Anterior cingulate cortex (tissue), 58 donors: ENCODE measurements around the gene CA5A.

Experiments
- DNase-seq, 58 donors: peaks; one replicate each; lab custom pipeline; 2025; lab: John Stamatoyannopoulos, UW

The CA5A gene

DNA sequence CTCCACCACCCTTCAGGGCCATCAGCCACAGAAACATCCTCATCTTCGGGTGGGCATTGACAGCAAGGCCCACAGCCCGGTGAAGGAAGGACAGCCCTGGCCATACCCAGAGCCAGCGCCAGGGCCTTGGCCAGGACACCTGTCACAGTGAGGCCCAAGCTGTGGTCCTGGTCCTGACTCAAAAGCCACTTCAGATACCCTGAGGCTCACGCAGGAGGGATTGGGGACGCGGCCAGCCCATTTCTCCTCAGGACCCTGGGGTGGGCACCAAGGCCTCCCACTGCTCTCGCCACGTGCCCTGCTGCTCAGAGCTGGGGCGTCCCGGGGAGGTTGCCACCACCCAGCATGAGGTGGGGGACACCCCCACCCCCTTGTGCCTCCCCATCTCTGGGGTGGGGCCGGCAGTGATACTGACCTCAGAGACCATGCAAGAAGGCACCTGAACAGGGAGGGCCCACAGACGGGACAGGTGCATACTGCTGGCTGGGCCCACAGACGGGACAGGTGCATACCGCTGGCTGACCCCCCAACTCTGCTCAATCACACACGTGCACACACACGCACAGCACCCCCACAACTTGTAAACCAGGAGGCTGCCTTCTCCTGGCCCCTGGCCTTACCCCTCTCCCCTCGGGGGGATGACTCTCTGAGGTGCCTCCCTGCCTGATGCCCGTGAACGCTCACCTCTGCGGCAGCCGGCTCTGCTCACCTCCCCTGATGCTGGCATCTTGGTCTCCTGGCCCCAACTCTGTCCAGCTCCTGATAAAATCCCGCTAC lies 81.2 kb downstream of the CA5A start:
- no peak for DNase-seq

DNA sequence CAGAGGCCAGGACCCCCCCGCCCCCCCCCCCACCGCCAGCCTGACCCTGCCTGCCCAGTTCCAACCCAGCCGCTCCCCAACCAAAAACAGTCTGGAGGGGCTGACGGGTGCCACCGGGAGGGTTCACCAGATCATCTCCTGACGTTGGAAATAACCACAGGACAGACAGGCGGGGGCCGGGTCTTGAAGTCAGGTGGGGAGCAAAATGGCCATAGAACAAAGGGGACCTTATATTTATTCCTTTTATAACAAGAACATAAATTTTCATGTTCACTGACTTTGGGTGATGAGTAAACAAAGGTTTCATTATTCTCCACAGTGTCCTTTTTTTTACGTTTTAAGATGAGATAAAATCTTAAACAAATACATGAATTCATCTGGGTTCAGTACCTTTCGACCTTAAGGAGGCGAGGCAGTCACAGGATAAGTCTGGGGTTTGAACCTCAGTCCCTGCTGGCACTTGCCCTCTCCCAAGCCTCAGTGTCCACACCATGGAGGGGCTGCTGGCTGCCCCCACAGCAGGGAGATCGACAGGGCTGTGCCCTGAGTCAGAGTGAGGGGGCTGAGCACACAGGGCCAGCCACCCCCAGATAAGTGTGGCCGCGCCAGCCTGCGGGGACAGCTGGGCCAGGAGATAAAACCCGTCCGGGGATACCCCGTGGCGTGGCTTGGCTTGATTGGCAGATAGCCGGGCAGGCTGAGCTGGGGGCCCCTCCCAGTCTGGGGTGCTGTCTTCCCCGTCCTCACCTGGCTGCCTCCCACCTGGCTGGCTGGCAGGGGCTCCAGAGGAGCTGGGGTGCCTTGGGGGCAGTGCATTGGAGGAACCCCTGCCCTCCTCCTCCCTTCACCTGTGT lies 82.0 kb downstream of the CA5A start:
- DNase-seq, result no peak

GRCh38 chr16:87853411-87854052 lies 82.8 kb downstream of the CA5A start:
- DNase-seq, result peak in 56 of 58 donors; percentile 22 to 92 (median 80)

DNA sequence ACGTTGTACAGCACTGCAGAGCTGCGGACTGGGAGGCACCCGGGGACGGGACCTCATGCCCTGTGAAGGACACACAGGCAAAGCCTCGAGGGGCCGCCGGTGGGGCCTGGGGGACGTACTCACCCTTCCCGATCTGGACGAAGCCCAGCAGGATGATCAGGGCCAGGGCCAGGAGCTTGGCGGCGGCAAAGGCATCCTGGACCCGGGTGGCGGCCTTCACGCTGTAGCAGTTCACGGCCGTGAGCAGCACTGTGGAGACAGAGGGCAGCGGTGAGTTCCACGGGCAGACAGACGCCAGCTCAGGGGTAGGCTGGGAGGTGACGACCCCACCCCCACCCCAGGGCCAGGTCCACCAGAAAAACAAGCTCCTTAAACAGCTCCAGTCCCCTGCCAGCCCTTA lies 84.7 kb downstream of the CA5A start:
- no peak for DNase-seq

DNA sequence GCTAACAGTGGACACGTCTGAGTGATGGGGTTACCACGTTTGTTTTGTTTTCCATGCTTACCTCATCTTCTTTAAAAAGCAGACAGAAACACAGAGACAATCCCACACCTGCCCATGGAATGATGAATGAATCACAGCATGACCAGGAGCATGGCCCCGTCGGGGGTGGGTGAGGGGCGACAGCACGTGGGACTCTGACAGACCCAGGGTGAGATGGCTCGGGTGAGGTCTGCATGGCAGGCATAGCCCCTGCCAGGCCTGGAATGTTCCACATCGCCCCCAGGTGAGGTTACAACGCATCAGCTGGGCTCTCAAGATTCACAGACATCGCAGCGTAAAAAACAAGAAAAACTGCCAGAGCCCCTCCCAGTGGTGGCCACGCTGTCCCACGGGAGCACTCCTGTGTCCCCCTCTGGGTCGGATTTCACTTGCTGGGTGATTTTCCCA lies 85.2 kb downstream of the CA5A start:
- no peak for DNase-seq

DNA sequence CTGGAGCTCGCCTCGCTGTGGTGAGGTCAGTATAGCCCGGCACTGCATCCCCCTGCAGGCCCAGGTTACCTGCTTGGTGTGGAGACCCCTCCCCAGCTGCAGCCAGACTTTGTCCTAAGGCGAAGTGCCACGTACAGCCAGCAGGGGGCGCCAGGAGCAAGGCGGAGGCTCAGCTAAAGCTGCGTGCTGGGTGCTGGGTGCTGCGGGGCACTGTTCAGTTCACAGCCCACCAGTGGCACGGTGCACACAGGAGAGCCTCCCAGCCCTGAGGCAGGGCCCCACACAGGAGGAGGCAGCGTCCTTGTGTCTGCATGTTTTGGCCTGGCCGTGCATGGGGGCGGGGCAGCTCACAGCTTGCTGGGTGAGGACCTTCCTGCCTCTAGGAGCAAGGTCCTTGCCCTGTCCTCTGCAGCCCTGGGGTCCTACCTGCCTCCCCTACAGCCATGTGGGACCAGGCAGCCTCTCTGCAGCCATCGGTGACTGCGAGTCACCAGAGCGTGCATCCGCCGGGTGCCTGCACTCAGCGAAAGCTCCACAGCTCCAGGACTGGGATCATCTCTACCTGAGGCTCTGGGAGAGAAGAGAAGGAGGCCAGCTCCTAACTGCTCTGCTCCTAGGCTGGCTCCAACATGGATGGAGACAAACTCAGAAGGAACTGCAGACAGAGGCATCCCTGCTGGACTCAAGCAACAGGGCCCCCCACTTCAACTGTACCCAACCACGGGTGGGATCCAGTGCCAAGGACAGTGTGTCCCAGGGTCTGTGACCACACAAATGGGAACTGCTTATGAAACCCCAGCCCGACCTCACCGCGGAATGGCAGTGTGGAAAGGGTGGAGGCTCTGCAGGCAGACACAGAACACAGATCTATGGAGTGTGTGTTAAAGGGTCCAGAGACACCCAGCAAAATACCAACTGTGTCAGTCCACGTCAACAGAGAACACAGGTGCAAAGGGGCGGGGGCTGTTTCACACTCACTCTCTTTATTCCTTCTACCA lies 86.0 kb downstream of the CA5A start:
- peak in 37 of 58 donors; percentile 11 to 69 (median 40) for DNase-seq

- DNase-seq, result no peak
Measured at GRCh38 chr16:87849419-87850008, 86.8 kb downstream of the CA5A start.

DNA sequence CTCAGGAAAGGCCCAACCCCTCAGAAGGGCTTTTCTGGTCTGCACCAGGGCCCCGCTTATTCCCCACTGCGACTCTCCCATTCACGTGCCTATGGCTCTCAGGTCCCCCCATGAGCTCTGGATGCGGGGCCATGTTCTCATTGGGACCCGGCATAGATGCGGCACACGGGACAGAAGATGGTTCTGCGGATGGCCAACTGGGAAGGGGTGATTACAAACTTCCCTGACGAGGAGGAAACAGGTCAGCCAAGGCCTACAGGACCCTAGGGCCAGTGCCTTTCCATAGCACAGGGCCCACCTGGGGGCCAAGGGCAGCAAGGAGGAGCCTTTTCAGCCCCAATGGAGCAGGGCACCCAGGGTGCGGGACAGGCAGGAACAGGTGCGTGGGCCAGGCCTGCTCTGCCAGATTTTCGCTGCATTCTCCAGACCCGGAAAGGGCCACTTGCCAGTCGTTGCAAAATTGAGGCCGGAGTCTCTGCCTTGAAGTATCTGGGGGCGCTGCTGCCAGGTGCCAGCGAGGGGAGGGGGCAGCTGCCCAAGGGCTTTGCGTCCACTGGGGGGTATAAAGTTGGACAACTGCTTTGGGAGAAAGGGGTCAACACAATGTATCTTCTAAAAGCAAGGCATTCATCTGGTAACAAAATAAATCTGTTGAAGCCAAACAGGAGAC lies 87.5 kb downstream of the CA5A start:
- no peak for DNase-seq

GRCh38 chr16:87847785-87848675 lies 88.3 kb downstream of the CA5A start:
- peak in 46 of 58 donors; percentile 17 to 83 (median 54) for DNase-seq

GRCh38 chr16:87847467-87847784 lies 88.9 kb downstream of the CA5A start:
- no peak for DNase-seq

DNA sequence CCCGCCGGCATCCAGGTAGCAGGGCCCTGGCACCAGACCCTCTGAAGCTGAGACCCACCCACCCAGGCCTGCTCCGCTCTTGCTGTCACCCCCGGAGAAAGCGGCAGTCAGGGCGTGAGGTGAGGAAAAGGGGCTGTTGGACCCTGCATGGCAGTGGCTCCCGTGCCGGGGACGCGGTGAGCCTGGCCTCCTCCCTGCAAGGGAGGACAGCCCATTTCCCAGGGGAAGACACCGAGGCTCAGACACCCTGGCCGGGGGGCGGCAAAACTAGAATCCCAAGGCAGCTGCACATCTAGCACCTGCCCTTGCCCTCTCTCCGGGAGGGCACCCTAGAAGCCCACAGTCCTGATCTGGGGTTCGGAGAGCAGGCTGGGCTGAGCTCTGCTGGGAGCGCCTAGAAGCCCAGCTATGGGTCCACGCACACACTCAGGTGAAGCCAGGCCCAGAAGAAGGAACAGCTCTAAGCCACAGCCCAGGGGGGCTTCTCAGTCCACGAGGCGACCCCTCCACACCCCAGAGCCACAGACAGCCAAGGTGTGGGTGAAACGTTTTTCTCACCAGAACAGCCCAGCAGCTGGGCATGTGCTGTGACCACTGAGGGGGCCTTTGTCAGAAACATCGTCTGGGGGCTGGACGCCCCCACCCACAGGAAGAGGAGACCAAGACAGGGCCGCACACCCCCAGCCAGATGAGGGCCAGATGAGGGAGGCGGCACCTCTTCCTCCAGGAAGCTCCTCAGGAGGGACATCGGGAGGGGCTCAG lies 89.4 kb downstream of the CA5A start:
- no peak for DNase-seq

DNA sequence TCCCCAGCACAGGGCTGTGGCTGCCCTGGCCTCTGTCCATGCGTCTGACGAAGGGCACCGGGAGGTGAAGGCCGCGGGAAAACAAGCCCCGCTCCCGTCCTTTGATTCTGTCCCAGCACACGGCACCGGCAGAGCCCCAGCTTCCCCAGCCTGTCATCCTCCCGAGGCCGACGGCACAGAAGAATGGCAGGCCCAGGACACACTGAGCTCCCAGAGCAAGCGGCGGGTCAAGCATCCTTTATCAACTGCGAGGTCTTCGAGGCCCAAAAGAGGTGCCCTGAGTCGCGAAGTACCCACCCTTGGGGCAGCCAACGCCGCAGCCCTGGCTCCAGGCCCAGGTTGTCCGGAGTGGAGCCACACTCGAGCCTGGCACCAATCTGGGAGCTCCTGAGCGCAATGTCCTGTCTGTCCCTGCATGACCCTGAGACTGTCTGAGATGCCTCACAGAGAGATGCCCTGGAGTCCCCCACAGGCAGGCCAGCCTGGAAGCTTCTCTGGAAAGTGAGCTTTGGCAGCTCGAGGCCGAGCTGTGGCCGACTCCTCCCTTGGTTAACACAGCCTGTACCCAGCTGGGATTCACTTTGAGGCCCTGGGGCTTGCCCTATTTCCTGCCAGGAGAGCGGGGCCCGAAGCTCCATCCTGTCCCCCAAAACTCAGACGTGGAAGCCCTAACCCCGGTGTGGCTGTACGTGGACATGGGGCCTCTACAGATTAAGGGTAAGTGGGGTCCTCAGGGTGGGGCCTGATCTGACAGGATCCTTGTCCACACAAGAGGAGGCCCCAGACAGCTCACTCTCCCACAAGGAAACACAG lies 90.3 kb downstream of the CA5A start:
- peak in 1 of 58 donors; percentile 10 for DNase-seq

DNA sequence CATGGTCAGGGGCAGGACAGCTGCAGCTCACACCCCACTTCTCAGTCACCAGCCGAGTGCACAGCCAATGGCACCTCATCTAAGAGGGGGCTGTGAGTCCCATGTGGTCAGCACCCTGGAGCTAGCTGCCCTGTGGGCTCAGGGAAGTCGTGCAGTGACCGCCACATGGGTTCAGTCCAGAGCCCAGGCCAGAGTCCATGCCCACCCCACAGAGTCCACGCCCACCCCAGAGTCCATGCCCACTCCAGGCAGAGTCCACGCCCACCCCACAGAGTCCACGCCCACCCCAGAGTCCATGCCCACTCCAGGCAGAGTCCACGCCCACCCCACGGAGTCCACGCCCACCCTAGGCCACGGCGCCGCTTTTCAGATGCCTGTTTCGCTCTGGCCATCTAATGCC lies 91.1 kb downstream of the CA5A start:
- no peak for DNase-seq

DNA sequence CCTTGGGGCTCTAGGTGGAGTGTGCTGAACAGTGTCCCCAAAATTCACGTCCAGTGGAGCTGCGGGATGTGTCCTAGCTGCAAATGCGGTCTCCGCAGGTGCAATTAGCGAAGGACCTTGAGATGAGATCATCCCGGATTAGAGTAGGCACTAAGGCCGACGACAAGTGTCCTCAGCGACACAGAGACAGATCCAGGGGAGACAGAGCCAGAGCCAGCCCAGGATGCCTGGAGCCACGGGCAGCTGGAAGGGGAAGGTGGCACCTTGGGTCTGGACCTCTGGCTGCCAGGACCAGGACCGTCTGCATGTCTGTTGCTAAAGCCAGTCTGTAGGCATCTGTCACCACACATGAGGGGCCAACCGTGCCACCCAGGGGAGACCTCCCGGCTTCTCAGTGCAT lies 91.5 kb downstream of the CA5A start:
- no peak for DNase-seq

DNA sequence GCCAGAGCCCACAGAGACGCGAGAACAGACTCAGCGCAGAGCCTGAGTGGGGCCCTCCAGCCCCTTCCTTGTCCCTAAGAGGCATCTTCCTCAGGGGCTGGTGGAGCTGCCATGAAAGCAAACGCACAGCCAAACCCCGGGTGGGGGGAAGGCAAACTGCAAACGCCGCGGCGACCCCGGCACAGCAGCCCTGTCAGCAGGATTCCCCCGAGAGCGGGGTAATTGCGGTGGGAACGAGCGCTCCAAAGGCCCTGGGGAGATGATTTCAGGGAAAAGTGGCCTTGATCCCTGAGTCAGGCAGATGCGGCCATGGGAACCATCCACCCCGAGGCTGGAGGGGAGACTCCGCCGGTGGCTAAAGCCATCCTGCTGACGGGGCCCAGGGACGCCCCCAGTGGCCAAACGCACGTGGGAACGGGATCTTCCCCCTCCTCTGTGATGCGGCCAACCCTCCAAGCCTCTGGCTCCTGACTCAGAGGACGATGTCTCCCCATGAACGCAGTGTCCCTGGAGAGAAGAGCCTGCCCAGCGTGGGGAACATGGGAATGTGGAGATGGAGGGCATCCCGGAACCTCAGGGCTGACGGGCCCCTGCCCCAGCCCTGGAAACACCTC lies 92.1 kb downstream of the CA5A start:
- no peak for DNase-seq

DNA sequence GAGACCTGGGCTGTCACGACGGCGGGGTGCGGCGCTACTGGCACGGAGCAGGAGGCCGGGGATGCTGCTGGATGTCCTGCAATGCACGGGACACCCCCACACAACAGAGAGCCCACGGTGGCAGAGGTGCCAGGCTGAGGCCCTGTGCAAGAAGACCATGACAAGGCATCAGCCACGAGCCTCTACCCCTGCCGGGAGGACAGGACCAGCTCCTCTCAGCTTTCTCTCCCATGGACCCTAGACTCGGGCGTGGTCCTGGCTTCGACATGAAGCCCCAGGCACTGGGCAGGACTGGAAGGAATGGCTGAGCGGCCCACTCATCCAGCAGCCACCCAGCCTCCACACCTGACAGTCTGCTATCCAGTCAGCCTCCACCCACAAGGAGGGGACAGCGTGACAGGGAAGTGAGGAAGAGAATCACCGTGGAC lies 92.6 kb downstream of the CA5A start:
- DNase-seq, result peak in 2 of 58 donors; percentile 20 to 23
